Left kidney (tissue), 2 donors: Measurements from ENCODE around the gene DNAH17. TPM values are rescaled to one million over a fixed set of nuclear protein-coding genes. Genes with fewer than 3 reads are reported as not detected.
"Not testable (repeated sequence)": the region's sequence is repeated elsewhere in the genome, so short reads cannot be mapped to it uniquely, and the experiment has no call there.

Experiments
- DNase-seq: peaks from one replicate; pipeline ENCODE4 v3.0.0-alpha.2; 2013
- polyA plus RNA-seq: library from polyadenylated mRNA; unstranded; fragments of 120-200 nt; gene quantifications from one replicate; pipeline ENCODE4 v1.2.1, GENCODE V29; 2013; ENCODE audit not compliant: insufficient read length

DNAH17 gene
- polyA plus RNA-seq, 1 donor: 3.6 TPM

- no peak for DNase-seq
Observed at GRCh38 chr17:78477913-78478756, 99.1 kb downstream of the DNAH17 start.

GRCh38 chr17:78476973-78477372 is 100.2 kb downstream of the DNAH17 start:
- DNase-seq: no peak

- DNase-seq: no peak
Observed at GRCh38 chr17:78476149-78476548, 101.0 kb downstream of the DNAH17 start.

- no peak for DNase-seq
Observed at GRCh38 chr17:78475211-78475610, 102.0 kb downstream of the DNAH17 start.

- no peak for DNase-seq
Observed at GRCh38 chr17:78474614-78475146, 102.5 kb downstream of the DNAH17 start.

GRCh38 chr17:78473951-78474613 is 103.1 kb downstream of the DNAH17 start:
- DNase-seq: no peak

- no peak for DNase-seq
Observed at GRCh38 chr17:78472035-78472905, 104.9 kb downstream of the DNAH17 start.

GRCh38 chr17:78471635-78472034 is 105.6 kb downstream of the DNAH17 start:
- no peak for DNase-seq

- DNase-seq: no peak
Observed at GRCh38 chr17:78469443-78469842, 107.8 kb downstream of the DNAH17 start.

GRCh38 chr17:78468366-78468765 is 108.8 kb downstream of the DNAH17 start:
- DNase-seq: no peak

GRCh38 chr17:78466786-78467715 is 110.1 kb downstream of the DNAH17 start:
- DNase-seq: no peak

- not testable (repeated sequence) for DNase-seq
Observed at GRCh38 chr17:78466109-78466785, 110.9 kb downstream of the DNAH17 start.

GRCh38 chr17:78462148-78462547 is 115.0 kb downstream of the DNAH17 start:
- DNase-seq: no peak

- DNase-seq: no peak
Observed at GRCh38 chr17:78461799-78462053, 115.5 kb downstream of the DNAH17 start.

- no peak for DNase-seq
Observed at GRCh38 chr17:78460951-78461798, 116.0 kb downstream of the DNAH17 start.

GRCh38 chr17:78460176-78460675 is 117.0 kb downstream of the DNAH17 start:
- DNase-seq: no peak

GRCh38 chr17:78459696-78460095 is 117.5 kb downstream of the DNAH17 start:
- no peak for DNase-seq

GRCh38 chr17:78458736-78459335 is 118.4 kb downstream of the DNAH17 start:
- no peak for DNase-seq

- DNase-seq: no peak
Observed at GRCh38 chr17:78458091-78458490, 119.1 kb downstream of the DNAH17 start.
